Keratinocyte (primary cell): ENCODE results near the gene TMEM26. TPM values are rescaled to one million over a fixed set of nuclear protein-coding genes. Genes with fewer than 3 reads are reported as not detected.
"Not testable (repeated sequence)": the region's sequence is repeated elsewhere in the genome, so short reads cannot be mapped to it uniquely, and the experiment has no call there.

Source experiments
- DNase-seq: peaks from one replicate; pipeline ENCODE4 v3.0.0-alpha.2; 2011; ENCODE audit warnings: low read depth, missing footprints, low spot score
- FAIRE-seq: peaks from 2 replicates; lab custom pipeline; 2011; peaks lifted over from hg19 to GRCh38; lab: Jason Lieb, UNC
- H2AFZ ChIP-seq: 2 replicates; pipeline ENCODE4 v1.6.0; 2012; ENCODE audit warnings: low read length, control low read depth, inconsistent platforms; ENCODE audit not compliant: control insufficient read depth
- H3K27ac ChIP-seq: 2 replicates; pipeline ENCODE4 v1.5.1; 2011; ENCODE audit warnings: low read length; ENCODE audit not compliant: control insufficient read depth, insufficient read depth
- H3K27me3 ChIP-seq: 3 replicates; pipeline ENCODE4 v1.6.0; 2011; ENCODE audit warnings: low read length; ENCODE audit not compliant: control insufficient read depth, insufficient read depth; ENCODE audit errors: extremely low read depth
- H3K36me3 ChIP-seq, 2 experiments: 2 replicates in 1 of 2; 3 replicates in 1 of 2; pipeline ENCODE4 v1.5.1; 2011; ENCODE audit warnings: low read length in 2 of 2, mild to moderate bottlenecking in 1 of 2; ENCODE audit not compliant: control insufficient read depth in 2 of 2, insufficient read depth in 2 of 2; ENCODE audit errors: extremely low read depth in 1 of 2
- H3K4me1 ChIP-seq: 3 replicates; pipeline ENCODE4 v1.5.1; 2011; ENCODE audit warnings: low read length; ENCODE audit not compliant: control insufficient read depth, insufficient read depth; ENCODE audit errors: extremely low read depth
- H3K4me2 ChIP-seq: 3 replicates; pipeline ENCODE4 v1.6.0; 2011; ENCODE audit warnings: low read depth, low read length; ENCODE audit not compliant: control insufficient read depth, insufficient read depth; ENCODE audit errors: extremely low read depth
- H3K4me3 ChIP-seq, 3 experiments: fragments of 200-600 bp in 1 of 3; sonication (generic) in 1 of 3; 2 replicates in 2 of 3; 3 replicates in 1 of 3; pipeline ENCODE4 v1.5.1; 2011 to 2016; ENCODE audit warnings: low read length in 3 of 3, mild to moderate bottlenecking in 3 of 3, control low read depth in 2 of 3, inconsistent platforms in 1 of 3, low read depth in 1 of 3, mixed read lengths in 1 of 3, mixed run types in 1 of 3, moderate library complexity in 1 of 3; ENCODE audit not compliant: control insufficient read depth in 2 of 3, insufficient read depth in 2 of 3; ENCODE audit errors: extremely low read depth in 1 of 3
- H3K79me2 ChIP-seq: 2 replicates; pipeline ENCODE4 v1.6.0; 2012; ENCODE audit warnings: low read length; ENCODE audit not compliant: control insufficient read depth, insufficient read depth
- H3K9ac ChIP-seq: 3 replicates; pipeline ENCODE4 v1.6.0; 2011; ENCODE audit warnings: low read length; ENCODE audit not compliant: control insufficient read depth, insufficient read depth; ENCODE audit errors: extremely low read depth
- H3K9me1 ChIP-seq: 3 replicates; pipeline ENCODE4 v1.6.0; 2011; ENCODE audit warnings: low read length; ENCODE audit not compliant: control insufficient read depth, insufficient read depth; ENCODE audit errors: extremely low read depth
- H3K9me3 ChIP-seq: 2 replicates; pipeline ENCODE4 v1.5.1; 2012; ENCODE audit warnings: low read depth, low read length; ENCODE audit not compliant: control insufficient read depth
- H4K20me1 ChIP-seq: 3 replicates; pipeline ENCODE4 v1.6.0; 2011; ENCODE audit warnings: low read length; ENCODE audit not compliant: control insufficient read depth, insufficient read depth; ENCODE audit errors: extremely low read depth
- CTCF ChIP-seq, 3 experiments: IDR thresholded peaks in 1 of 3; conservative IDR thresholded peaks in 1 of 3; optimal IDR thresholded peaks in 1 of 3; 2 replicates in 2 of 3; 3 replicates in 1 of 3; pipeline versions ENCODE3 to v1.5.1; 2011; ENCODE audit warnings: low read length in 3 of 3, mild to moderate bottlenecking in 3 of 3, moderate library complexity in 2 of 3, control low read depth in 1 of 3, inconsistent platforms in 1 of 3; ENCODE audit not compliant: insufficient read depth in 2 of 3; ENCODE audit errors: extremely low read depth in 1 of 3
- EZH2 ChIP-seq: IDR thresholded peaks from one replicate; pipeline ENCODE4 v1.6.1; 2012; ENCODE audit warnings: inconsistent platforms, mild to moderate bottlenecking, low read length, moderate library complexity
- dilution Hi-C: fragments of 300-500 bp; cut with MboI; formaldehyde crosslinking; loops from one replicate; pipeline ENCODE4 v1.7.0; 2020; ENCODE audit warnings: low sequenced_read_pairs; ENCODE audit not compliant: extremely low pct_ligation_motif_present
- polyA plus RNA-seq, 5 experiments: library from polyadenylated mRNA; depleted of rRNA in 3 of 5; stranded (reverse) in 3 of 5; stranded (forward) in 1 of 5; unstranded in 1 of 5; fragments of >200 nt; gene quantifications; 1 replicate in 1 of 5; 2 replicates in 3 of 5; 3 replicates in 1 of 5; pipeline versions ENCODE4 v1.2.1 to v1.2.3, GENCODE V29; 2011 to 2012; ENCODE audit warnings: missing spikeins in 2 of 5, low read depth in 1 of 5, low replicate concordance in 1 of 5

TMEM26 gene
- polyA plus RNA-seq, 1 donor (not counting 4 experiments of a cell fraction or from before 2014, with no cell fraction given), result not detected

- H3K4me1 ChIP-seq, result no peaks in the 10 kb centered on the region
- no peaks in the 10 kb centered on the region for H4K20me1 ChIP-seq
- no peak overlapping the region for H3K4me3 ChIP-seq
- dilution Hi-C loops, result no loop called here
- H3K36me3 ChIP-seq, result no peaks in the 10 kb centered on the region
- no peak overlapping the region for H3K27ac ChIP-seq
- H3K79me2 ChIP-seq, result no peaks in the 10 kb centered on the region
- no peak overlapping the region for H3K9ac ChIP-seq
- DNase-seq (no peak), FAIRE-seq (no peak)
- H3K9me1 ChIP-seq, result no peaks in the 10 kb centered on the region
- H3K9me3 ChIP-seq, result no peaks in the 10 kb centered on the region
- H3K4me2 ChIP-seq, result no peak overlapping the region
- H3K27me3 ChIP-seq, result no peaks in the 10 kb centered on the region
- TF ChIP-seq CTCF (optimal IDR thresholded peaks at IDR 0.05 in 1 of 3, IDR thresholded peaks at IDR 0.05 in 1 of 3, conservative IDR thresholded peaks at IDR 0.05 in 1 of 3; ENCODE audit: extremely low read depth in 1 of 3, insufficient read depth in 2 of 3, low read length in 3 of 3), result no peak
- no peak for TF ChIP-seq EZH2
- H2AFZ ChIP-seq, result no peak overlapping the region
These were observed 63.3 kb downstream of the TMEM26 start for GRCh38 chr10:61389887-61390286.

- H3K4me3 ChIP-seq, H3K9me1 ChIP-seq, H2AFZ ChIP-seq, DNase-seq, dilution Hi-C loops, H3K9ac ChIP-seq, FAIRE-seq, H4K20me1 ChIP-seq, H3K36me3 ChIP-seq, H3K4me1 ChIP-seq, H3K27ac ChIP-seq, H3K9me3 ChIP-seq, H3K4me2 ChIP-seq, H3K79me2 ChIP-seq, H3K27me3 ChIP-seq: not testable (repeated sequence)
These were observed 64.2 kb downstream of the TMEM26 start for GRCh38 chr10:61388986-61389385.
